Small intestine (tissue), 7 donors: ENCODE measurements around the gene RUNX1. TPM values are rescaled to one million over a fixed set of nuclear protein-coding genes. Genes with fewer than 3 reads are reported as not detected.

Experiments
- DNase-seq, 2 donors: peaks; one replicate each; pipeline versions ENCODE4 v3.0.0 to v3.0.0-alpha.2; 2013
- FAIRE-seq: peaks from 2 replicates; lab custom pipeline; 2012; peaks lifted over from hg19 to GRCh38; lab: Jason Lieb, UNC
- H3K27ac ChIP-seq, 3 donors: one replicate each; pipeline ENCODE4 v1.5.1; 2013; ENCODE audit warnings: low read length in 2 of 3, mild to moderate bottlenecking in 2 of 3, control low read depth in 1 of 3, inconsistent platforms in 1 of 3, low read depth in 1 of 3, moderate library complexity in 1 of 3
- H3K27me3 ChIP-seq, 3 donors: one replicate each; pipeline ENCODE4 v1.6.1; 2013; ENCODE audit warnings: low read length in 3 of 3, inconsistent platforms in 1 of 3; ENCODE audit not compliant: control insufficient read depth in 3 of 3, insufficient read depth in 3 of 3
- H3K36me3 ChIP-seq, 3 donors: one replicate each; pipeline ENCODE4 v1.6.1; 2013; ENCODE audit warnings: low read length in 3 of 3, inconsistent platforms in 1 of 3, low read depth in 1 of 3, mild to moderate bottlenecking in 1 of 3, moderate library complexity in 1 of 3; ENCODE audit not compliant: control insufficient read depth in 3 of 3, insufficient read depth in 2 of 3
- H3K4me1 ChIP-seq, 3 donors: one replicate each; pipeline ENCODE4 v1.6.1; 2013; ENCODE audit warnings: low read length in 2 of 3, inconsistent platforms in 1 of 3, low read depth in 1 of 3, mild to moderate bottlenecking in 1 of 3, moderate library complexity in 1 of 3; ENCODE audit not compliant: control insufficient read depth in 3 of 3, insufficient read depth in 2 of 3
- H3K4me3 ChIP-seq, 3 donors: one replicate each; pipeline ENCODE4 v1.5.1; 2013; ENCODE audit warnings: low read length in 3 of 3, control low read depth in 1 of 3, inconsistent platforms in 1 of 3, low read depth in 1 of 3, mild to moderate bottlenecking in 1 of 3, moderate library complexity in 1 of 3
- H3K9me3 ChIP-seq, 2 donors: one replicate each; pipeline ENCODE4 v1.6.1; 2013; ENCODE audit warnings: low read depth in 1 of 2, low read length in 1 of 2; ENCODE audit not compliant: control insufficient read depth in 2 of 2, insufficient read depth in 1 of 2
- WGBS, 3 donors: extraction: QIAGEN DNeasy Blood & Tissue Kit; methylation state at CpG; one replicate each; pipeline ENCODE4 v1.1.7; 2013; 5-methylcytosine and 5-hydroxymethylcytosine counted together
- polyA plus RNA-seq, 4 donors: library from polyadenylated mRNA; stranded (reverse) in 3 of 4; unstranded in 1 of 4; fragments of 200-250 nt in 3 of 4; fragments of 120-200 nt in 1 of 4; gene quantifications; one replicate each; pipeline versions ENCODE4 v1.2.1 to v1.2.3, GENCODE V29; 2013
- donor health status: healthy with polysubstance abuse.
- donor health status: control.
- donor health status: control.
- donor health status: Bipolar disorder and iron deficiency.
- donor health status: healthy.

The RUNX1 gene
- polyA plus RNA-seq, 4 donors: 2.5 to 6.2 (median 4.5) TPM

GRCh38 chr21:34843562-34843961 lies 205.5 kb downstream of the RUNX1 start:
- H3K27ac ChIP-seq: no peak overlapping the region
- peaks cover 0 to 42% (median 0%) of the 10 kb centered on the region in 3 donors for H3K36me3 ChIP-seq
- FAIRE-seq (no peak), DNase-seq (no peak)
- H3K27me3 ChIP-seq: no peaks in the 10 kb centered on the region
- WGBS, 3 donors: 70 to 92% (median 82%) methylated on average over 9 of the region's 9 CpGs
- H3K4me1 ChIP-seq: peaks cover 2 to 27% (median 12%) of the 10 kb centered on the region in 3 donors
- H3K4me3 ChIP-seq: no peak overlapping the region
- no peaks in the 10 kb centered on the region for H3K9me3 ChIP-seq

GRCh38 chr21:34841154-34841553 lies 207.9 kb downstream of the RUNX1 start:
- Histone ChIP-seq H3K4me1 (peaks cover 1 to 19% (median 4%) of the 10 kb centered on the region in 3 donors), H3K27ac (no peak overlapping the region), H3K27me3 (no peaks in the 10 kb centered on the region), H3K4me3 (no peak overlapping the region), H3K36me3 (peaks cover 0 to 39% (median 0%) of the 10 kb centered on the region in 3 donors), H3K9me3 (no peaks in the 10 kb centered on the region)
- WGBS, 3 donors: 64 to 94% (median 94%) methylated on average over 4 of the region's 4 CpGs
- DNase-seq (no peak), FAIRE-seq (no peak)

- H3K27me3 ChIP-seq: no peaks in the 10 kb centered on the region
- peaks cover 0 to 44% (median 0%) of the 10 kb centered on the region in 3 donors for H3K36me3 ChIP-seq
- FAIRE-seq (no peak), DNase-seq (no peak)
- H3K9me3 ChIP-seq: no peaks in the 10 kb centered on the region
- no peak overlapping the region for H3K27ac ChIP-seq
- peaks cover 0 to 14% (median under 1%) of the 10 kb centered on the region in 3 donors for H3K4me1 ChIP-seq
- 93 to 94% (median 94%) methylated on average over 4 of the region's 4 CpGs for WGBS, 3 donors
- H3K4me3 ChIP-seq: no peak overlapping the region
Observed at GRCh38 chr21:34840693-34841092, 208.4 kb downstream of the RUNX1 start.

- H3K4me1 ChIP-seq: peaks cover 0 to 8% (median 3%) of the 10 kb centered on the region in 3 donors
- H3K27me3 ChIP-seq: no peaks in the 10 kb centered on the region
- peaks cover 2 to 46% (median 2%) of the 10 kb centered on the region in 3 donors for H3K36me3 ChIP-seq
- FAIRE-seq (no peak), DNase-seq (no peak)
- no peaks in the 10 kb centered on the region for H3K9me3 ChIP-seq
- 82 to 89% (median 87%) methylated on average over 14 of the region's 14 CpGs for WGBS, 3 donors
- H3K27ac ChIP-seq: no peak overlapping the region
- no peak overlapping the region for H3K4me3 ChIP-seq
Observed at GRCh38 chr21:34838956-34839820, 209.9 kb downstream of the RUNX1 start.

DNA sequence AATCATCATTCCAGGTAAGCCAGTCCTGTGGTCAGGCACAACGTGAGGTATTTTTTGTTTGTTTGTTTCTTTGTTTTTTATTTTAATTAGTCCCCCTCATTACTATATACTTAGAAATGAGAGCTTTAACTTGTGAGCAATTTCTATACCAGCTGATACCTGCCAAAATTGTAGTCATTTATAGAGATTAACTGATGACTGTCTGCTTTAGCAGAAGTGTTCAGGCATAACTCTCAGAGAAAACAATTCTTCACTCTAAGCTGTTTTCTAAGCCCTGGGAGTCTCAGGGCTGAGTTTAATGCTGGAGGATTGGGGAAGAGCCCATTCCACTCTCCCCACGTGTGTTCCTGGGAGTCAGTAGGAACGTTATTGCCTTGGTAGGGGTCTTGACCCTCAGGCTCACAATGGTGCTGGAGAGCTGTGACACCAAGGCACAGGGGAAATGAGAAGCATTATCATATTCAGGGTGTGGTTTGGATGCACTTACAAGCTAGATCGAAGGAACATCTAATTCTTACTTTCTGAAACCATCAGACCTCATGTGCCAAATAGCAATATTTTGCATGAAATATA lies 212.1 kb downstream of the RUNX1 start:
- FAIRE-seq (no peak), DNase-seq (no peak)
- no peaks in the 10 kb centered on the region for H3K9me3 ChIP-seq
- no peak overlapping the region for H3K4me3 ChIP-seq
- peak overlapping the region in 1 of 3 donors; percentile 80 for H3K27ac ChIP-seq
- no peaks in the 10 kb centered on the region for H3K27me3 ChIP-seq
- peaks cover 0 to 8% (median 3%) of the 10 kb centered on the region in 3 donors for H3K4me1 ChIP-seq
- H3K36me3 ChIP-seq: peaks cover 5 to 40% (median 6%) of the 10 kb centered on the region in 3 donors
- WGBS, 3 donors: 68 to 79% (median 72%) methylated on average over 4 of the region's 4 CpGs

DNA sequence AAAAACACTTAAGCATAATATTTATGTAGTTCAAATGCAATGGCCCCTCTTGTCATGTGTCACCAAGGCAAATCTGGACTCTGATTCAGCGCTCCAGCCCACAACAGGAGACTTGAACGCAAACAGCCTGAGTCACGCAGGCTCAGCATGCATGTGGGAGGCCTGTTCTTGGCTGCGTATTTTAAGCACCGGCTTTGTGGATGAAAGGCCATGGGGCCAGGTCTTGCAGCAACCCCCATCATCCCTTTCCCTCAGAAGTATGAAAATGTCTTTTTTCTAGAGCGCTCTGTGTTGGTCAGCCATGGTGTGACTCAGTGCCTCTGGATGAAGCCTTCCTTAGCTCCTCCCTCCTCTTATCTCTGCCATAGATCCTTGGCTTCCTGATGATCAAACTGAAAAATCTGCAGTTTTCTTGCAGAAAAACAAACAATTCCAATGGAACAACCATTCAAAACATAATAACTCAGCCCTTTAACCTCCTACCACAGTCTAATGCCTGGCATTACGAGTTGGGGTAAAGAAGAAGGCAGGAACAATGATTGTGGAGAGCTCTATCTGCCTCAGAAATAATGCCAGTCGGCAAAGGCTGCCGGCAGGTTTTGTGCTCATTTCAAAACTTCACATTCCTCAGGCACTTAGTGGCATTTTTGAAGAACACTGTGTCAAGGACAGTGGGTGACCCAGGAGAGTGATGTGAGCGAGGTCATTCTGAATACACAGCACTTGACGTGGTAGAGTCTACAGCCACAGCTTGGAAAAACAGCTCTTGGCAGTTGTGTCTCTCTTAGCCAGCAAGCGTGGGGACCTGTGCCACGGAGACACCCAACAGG lies 212.8 kb downstream of the RUNX1 start:
- Histone ChIP-seq H3K27me3 (no peaks in the 10 kb centered on the region), H3K4me1 (peaks cover 0 to 8% (median 3%) of the 10 kb centered on the region in 3 donors), H3K9me3 (no peaks in the 10 kb centered on the region), H3K4me3 (no peak overlapping the region), H3K36me3 (peaks cover 6 to 37% (median 6%) of the 10 kb centered on the region in 3 donors), H3K27ac (peak overlapping the region in 1 of 3 donors; percentile 80)
- DNase-seq (no peak), FAIRE-seq (no peak)
- WGBS, 3 donors: 83 to 89% (median 86%) methylated on average over 13 of the region's 13 CpGs

GRCh38 chr21:34835526-34835925 lies 213.6 kb downstream of the RUNX1 start:
- H3K27ac ChIP-seq: peak overlapping the region in 1 of 3 donors; percentile 63
- DNase-seq (peak in 1 of 2 donors; percentile 51), FAIRE-seq (no peak)
- no peaks in the 10 kb centered on the region for H3K9me3 ChIP-seq
- H3K4me3 ChIP-seq: no peak overlapping the region
- no peaks in the 10 kb centered on the region for H3K27me3 ChIP-seq
- peaks cover 0 to 8% (median 3%) of the 10 kb centered on the region in 3 donors for H3K4me1 ChIP-seq
- peaks cover 6 to 29% (median 9%) of the 10 kb centered on the region in 3 donors for H3K36me3 ChIP-seq
- 82 to 90% (median 88%) methylated on average over 6 of the region's 6 CpGs for WGBS, 3 donors
